ENCODE measurements around the gene INS.

DNA sequence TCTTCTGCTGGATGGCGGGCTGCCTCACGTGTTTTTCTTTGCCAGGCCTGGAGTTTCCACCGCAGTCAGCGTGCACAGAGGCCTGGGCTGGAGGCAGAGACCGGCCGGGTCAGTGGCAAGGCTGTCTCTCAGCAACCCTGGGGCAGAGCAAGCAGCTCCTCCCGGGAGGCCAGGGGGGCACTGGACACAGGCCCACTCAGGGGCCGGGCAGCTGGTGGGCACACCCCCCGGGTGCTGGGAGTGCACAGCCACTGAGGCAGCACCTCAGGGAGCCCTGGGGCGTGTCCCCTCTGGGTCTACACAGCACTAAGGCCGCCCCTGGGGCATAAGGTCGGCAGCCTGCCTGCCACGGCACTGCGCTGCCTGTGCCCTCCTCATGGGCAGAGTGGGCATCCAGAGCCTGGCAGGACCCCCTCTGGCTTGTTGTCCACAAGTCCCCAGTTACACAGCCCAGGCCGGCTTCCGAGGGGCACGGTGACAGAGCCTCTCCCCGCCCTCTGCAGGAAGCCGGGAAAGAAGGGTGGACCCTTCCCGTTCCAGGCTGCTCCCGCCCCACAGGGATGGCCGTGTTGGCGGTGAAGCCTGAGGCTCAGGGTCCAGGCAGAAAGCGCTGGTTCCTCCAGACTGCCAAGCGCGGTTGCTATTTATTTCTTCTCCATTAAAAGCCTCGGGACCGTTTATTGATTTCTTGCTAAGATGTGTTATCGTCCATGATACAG lies 29.1 kb upstream of the INS start:
- TF ChIP-seq CTCF (IDR thresholded peaks at IDR 0.05) (no peak), POLR2A (IDR thresholded peaks at IDR 0.05) (no peak)

Measured in Peyer's patch (tissue), 4 donors.